HG03442 (cell line): ENCODE data around the gene JAZF1.

Source experiments
- ATAC-seq: cut with Tn5 transposase; IDR thresholded peaks from one replicate; pipeline ENCODE4 v1.9.1; 2021; ENCODE audit warnings: mild to moderate bottlenecking, moderate library complexity; ENCODE audit not compliant: unreplicated experiment

The JAZF1 gene

DNA sequence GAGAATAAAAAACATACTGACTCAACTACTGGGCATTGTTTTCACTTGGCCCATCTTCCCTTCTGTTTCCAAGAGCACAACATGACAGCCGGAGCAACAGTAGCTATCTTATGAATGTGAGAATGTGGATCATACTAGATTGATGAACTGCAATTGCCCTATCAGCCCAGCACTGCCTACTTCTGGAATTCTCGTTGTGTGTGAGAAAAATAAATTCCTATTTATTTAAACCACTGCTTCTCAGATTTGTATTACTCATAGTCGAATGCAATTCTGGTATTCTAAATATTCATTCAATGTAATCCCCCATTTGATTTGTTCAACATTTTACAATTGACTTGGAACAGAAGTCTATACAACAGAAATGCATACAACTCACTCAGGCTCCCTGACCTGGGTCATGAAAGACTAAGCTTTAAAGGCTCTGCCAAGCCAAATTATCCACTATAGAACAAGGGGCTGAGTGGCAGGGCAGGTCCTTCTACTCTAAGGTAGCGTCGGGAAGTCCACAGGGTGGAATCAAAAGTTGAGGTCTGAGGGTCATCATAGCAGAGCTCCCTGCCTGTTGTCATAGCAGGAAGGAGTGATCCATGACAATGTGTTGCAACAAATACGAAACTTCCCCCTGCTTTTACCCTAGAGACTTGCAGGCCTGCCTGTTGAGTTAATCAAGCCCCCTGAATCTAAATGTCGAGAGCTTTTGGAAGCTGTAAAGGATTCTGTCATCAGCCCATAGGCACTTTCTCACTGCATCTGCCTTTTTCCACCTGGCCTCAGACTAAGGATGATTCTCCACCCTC, 12.4 kb upstream of the JAZF1 start:
- ATAC-seq = no peak

DNA sequence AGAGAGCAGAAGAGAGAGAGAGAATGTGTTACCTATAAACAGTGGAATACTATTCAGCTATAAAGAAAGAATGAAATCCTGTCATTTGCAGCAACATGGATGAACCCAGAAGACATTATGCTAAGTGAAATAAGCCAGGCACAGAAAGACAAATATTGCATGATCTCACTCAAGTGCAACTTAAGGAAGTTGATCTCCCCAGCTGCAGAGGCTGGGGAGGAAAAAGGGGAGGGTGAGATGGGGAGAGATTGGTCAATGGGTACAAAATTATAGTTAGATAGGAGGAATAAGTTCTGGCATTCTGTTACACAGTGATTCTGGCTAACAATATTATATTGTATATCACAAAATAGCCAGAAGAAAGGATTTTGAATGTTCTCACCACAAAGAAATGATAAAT, 11.2 kb upstream of the JAZF1 start:
- no peak for ATAC-seq

DNA sequence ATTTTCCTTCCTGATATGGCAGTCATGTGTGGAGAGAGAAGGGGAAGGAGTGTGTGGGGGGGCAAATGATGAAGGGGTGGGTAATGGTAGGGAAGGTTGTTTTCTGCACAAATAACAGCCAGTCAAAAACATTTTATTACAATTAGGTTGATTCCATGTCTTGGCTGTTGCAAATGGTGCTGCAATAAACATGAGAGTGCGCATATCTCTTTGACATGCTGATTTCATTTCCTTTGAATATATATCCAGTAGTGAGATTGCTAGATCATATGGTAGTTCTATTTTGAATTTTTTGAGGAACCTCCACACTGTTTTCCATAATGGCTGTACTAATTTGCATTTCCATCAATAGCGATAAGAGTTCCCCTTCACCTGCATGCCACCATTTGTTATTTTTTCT, 10.6 kb upstream of the JAZF1 start:
- no peak for ATAC-seq

DNA sequence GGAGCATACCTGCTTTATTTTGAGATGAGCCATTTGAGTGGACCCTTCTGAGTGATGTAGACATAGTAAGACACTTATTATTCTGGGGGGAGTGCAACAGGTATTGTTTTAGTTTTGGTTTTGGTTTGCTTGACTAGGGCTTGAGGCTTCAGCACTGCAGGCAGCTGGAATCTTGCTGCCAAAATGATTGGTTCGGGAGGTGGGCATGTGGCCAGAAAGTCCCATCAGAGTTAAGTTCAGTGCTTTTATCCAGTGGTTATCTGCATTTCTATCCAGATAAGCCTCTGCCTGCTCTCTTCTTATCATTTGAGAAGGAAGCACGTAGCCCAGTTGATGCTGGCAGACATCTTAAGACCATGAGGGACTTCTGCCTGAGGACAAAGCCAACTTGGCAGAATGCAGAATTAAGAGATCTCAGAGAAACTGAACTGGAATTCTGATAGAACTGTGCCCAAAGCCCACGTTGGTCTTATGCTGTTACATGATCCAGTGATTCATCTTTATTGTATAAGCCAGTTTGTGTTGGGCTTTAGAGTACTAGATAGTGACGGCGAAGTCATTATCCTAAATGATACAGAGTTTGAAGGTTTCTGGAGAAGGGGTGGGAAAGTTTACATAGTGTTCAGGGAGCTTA, 9.6 kb upstream of the JAZF1 start:
- no peak for ATAC-seq

DNA sequence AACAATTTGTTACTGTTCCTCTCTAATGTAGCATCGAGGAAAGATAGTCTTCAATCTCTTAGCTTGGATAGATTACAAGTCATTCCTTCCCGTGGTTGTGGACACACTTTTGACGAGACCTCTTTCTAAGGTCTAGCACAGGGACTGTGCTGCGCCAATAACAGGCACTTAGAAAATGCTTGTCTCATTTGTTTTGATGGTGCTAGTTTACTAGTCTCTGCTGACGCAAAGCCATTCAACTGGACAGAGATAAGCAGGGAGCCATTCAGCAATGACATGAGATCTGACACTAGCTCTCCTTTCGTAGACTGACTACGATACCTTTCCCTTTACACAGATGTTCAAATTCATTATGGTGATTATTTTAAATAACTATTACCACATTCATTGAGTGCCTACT, 6.4 kb upstream of the JAZF1 start:
- ATAC-seq = no peak

DNA sequence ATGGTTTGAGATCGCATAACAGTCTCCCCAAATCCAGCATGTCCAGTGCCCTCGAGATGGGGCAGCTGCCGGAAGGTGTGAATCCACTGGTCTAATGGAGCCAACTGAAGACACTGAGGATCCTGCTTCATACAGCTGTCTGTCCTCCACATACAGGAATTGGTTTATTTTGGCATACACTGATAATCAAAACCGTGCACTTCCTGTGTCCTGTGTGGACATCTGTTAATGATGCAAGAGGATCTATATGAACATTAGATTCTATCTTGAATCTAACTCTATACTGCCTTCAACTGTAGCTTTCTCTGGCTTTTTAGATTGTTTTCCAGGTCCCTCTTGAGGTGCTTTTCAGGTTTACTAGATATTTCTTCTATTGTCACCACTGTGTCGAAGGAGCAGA, 3.0 kb upstream of the JAZF1 start:
- ATAC-seq = no peak

DNA sequence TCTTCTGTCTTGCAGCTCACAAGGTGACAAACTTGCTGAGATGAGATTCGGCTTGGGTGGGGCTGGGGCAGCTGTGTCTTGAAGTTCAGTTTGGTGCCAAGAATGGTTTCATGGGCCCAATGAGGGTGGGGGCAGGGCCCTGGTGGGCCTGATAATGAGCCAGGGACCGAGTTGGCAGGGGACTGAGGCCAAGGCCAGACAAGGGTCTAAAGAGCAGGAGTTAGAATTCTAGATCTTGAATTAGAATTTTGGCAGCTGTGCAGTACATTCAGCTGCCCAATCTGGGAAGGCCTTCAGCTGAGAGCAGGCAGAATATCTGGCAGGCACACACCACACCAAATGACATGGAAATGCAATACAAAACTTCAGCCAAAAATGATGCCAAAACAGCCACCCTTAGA, 1.5 kb upstream of the JAZF1 start:
- ATAC-seq = no peak

DNA sequence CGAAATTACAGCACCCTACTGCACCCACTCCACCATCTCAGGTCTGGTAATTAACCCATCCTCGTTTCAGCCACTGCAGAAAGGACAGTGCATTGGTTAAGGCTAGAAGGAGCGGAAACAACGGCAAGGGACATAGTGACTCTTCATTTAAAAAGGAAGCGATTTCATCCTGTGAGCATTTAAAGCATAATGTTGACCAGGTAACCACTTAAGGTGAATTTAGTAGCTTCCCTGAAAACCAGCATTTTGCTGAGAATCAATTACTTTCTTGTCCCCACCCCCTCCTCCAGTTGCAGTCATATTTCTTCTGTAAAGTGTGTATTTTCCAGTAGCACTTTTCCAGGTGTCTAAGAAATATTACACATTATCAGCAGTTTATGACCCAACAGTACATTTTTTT, 821 bp upstream of the JAZF1 start:
- no peak for ATAC-seq

DNA sequence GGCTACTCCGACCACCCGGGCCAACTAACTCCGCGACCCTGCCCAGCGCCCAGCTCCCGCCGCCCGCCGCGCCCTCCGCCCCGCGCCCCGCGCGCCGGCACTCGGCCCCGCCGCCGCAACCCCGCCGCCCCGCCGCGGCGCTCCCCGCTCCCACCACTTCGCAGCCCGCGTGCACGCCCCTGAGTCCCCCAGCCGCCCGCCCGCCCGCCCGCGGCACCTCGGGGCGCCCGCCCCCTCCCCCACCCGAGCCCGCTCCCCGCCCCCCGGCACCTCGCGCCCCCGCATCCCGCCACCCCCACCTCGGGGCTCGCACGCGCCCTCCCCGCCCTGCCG, 598 bp downstream of the JAZF1 start:
- ATAC-seq = no peak

DNA sequence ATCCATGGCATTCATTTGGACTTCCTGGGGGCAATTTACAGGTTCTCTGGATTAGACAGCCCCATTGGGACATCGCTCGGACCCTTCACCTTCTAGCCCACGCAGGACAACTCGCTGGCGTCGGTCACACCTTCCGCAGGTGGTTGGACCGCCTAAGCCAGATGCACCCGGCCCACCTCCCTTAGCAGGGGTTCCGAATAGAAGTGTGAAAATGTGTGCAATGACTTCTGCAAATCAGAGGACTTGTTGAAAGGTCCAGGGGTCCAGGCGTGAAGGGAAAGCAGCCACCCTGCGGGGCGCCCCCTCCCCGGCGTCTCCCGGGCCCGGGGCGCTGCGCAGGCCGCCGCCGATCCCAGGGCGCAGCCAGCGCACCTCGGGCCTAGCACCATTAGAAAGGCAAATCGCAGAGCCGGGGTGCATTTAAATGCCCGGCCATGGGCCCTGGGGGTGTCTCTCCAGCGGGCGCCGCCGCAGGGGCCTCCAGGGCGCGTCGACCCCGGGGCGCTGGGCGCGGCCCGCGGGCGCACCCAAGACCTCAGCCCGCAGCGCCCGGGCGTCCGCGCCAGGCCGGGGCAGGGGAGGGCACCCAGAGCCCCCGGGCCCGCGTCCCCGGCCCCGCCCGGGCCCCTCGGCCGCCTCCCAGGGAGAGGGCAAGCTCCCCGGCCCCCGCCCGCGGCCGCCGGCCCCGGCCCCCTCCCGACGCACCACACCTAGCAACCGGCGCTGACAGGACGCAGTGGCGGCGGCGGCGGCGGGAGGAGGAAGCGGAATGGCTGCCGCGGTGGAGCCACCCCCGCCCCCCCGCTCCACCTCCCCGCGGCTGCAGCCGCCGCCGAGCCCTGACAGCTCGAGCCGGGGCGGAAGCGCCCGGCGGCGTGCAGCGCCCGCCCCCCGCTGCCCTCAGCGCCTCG, 1.2 kb downstream of the JAZF1 start:
- peak; percentile 63 for ATAC-seq

DNA sequence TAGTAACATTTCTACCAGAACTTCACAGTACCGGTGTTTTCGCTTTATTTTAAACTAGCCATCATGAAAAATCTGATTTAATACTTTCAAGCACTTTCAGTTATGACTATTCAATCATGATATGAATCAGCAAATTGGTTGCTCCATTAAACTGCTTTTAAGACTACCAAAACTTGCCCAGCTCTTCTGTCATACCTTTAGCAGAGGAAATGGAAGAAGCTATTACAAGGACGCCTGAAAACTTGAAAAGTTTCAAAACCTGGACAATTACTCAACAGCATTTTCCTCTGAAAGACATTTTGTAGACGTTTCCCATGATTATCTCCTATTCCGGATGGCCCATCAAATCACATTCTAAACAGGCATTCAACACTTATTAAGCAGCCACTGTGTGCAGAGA, 2.0 kb downstream of the JAZF1 start:
- ATAC-seq = no peak

DNA sequence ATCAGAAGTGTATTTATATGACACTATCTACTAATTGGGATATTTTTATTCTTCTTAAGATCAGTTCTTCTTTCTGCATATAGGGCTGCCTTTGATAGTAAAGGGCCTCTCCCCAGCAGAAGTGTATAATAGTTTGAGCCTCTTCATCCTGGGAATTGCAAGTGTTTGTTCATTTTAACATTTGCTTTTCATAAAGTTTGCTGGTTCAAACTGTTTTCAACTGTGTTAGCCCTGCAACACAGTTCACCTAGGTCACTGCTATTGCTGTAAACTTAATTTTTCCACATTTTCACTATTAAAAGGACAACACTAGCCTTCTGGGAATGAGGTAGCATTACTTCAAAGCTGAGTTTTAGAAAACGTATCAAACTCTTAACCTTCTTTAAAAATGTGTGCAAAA, 2.8 kb downstream of the JAZF1 start:
- no peak for ATAC-seq

DNA sequence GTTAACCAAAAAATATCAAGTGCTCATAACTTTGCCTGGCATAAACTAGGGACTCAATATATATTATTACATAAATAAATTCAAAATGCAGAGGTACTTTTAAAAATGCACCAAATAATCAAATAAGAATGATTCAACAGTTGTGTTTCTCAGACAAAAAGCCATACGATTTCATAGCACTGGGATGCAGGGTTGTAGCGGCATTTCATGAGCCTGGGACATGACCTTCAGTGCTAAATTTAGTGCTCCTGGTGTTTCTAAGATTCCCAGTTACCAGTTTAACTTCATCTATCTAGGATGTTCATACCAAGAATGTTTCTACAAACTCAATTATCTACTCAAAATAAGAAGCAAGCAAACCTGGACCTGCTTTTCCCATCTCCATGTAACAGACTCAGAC, 4.0 kb downstream of the JAZF1 start:
- no peak for ATAC-seq

DNA sequence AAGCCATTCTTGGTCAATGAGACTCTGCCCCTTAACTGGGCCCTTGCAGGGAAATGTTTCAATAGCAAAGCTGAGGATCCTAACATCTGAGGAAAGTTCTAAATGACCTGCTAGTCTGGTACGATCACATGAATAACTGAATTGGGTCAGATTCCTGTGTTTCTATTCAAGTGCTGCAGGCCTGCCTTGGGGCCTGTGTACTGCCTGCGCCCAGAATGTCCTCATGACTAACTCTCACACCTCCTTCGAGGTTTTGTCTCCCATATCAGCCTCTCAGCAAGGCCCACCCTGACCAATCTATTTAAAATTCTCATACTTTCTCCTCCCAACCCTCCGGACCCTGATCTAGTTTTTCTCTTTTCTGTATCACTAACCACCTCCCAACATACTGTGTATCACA, 4.4 kb downstream of the JAZF1 start:
- no peak for ATAC-seq

DNA sequence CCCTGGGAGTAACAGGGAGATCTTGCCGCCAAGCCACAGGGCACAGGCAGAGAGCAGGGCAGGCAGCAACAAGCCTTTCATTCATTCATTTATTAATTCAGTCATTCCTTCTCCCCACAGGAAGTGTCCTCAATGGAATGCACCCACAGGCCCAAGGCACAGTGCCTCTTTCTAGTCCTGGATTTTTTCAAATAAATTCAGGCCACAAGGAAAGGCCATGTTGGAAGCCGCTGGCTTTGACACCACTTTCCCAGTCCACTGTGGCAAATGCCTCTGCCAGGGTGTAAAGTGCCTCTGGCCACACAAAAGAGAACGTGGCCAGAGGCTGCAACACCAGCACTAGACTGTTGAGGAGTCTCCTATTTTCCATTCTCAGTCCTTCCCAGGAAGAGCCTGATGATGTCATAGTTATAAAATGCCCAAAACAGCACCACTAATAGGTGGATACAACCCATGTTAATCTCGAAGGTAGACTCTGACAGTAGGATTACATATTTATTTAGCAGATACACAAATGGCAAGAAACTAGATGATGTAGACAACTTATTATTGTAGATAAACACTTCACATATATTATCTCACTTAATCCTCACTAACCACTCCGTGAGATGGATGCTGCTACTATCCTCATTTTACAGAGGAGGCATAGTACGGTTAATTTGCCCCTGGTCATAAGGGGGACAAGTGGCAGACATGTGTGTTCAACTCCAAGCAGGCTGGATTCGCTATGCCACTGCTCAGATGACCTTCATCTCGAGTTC, 5.5 kb downstream of the JAZF1 start:
- ATAC-seq = no peak

DNA sequence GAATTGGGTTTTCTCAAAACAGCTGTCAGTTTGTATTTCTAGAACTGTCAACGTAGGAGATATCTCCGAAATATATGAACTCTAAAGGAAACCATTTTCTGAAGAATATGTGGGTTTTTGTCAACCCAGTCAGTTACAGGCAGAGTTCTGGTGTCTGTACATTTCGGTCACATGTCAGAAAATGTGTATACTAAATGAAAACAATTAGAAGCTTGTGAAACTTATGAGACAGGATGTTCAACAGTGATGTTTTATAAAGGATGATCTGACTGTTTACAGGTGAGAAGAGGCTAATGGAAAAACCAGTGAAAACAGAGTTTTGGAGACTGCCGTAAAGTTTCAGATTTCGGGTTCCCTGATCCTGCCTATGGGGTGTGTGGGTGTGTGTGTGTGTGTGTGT, 6.2 kb downstream of the JAZF1 start:
- no peak for ATAC-seq

DNA sequence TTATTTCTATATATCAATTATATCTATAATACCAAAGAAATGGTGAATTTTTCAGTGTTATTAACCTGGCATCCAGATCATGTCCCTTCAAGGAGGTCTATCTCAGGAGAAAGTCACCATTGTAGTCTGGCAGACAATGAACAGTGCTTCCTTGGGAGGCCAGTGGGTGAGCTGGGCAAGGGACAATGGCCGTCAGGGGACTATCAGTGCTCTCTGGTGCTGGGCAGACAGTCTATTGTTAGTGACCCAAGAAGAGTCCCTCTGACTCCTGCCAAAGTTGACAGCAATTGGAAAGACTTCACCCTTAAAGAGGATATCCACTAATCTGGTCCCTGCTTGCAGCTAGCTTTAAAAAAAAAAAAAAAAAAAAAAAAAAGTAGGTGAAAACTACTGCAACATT, 7.1 kb downstream of the JAZF1 start:
- no peak for ATAC-seq

DNA sequence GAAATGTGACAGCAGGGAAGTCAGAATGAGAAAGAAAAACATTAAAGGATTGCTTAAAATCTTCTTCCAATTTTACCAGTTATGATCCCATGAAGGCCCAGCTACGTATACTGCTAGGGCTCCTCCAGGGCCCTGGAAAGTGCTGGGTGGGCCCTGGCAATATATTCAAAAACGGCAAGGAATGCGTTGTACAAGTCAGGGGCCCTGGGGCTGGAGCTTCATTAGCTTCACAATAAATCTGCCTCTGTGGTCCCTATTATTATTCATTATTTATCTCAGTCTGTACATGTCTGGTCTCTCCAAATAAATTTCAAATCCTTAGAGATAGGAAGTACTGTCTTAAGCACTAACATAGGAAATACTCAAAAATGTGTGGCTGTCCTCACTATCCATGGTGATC, 7.6 kb downstream of the JAZF1 start:
- ATAC-seq = no peak

DNA sequence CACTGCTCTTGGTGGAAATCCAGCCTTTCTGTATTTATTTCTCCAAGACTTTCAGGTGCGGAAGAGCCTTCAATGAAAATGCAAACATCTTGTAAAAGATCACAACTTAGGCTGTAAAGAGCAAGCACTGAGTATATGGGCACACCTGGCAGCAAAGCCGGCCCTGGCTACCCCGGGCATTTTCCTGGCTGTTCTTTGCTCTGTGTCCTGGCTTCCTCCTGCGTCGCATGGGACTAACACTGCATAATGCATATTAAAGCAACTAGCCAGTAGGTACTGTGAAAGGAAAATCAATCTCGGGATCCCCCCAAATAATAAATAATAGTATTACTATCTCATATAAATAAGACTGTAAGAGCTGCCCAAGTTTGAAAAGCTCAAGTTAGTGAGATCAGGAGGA, 9.9 kb downstream of the JAZF1 start:
- no peak for ATAC-seq

DNA sequence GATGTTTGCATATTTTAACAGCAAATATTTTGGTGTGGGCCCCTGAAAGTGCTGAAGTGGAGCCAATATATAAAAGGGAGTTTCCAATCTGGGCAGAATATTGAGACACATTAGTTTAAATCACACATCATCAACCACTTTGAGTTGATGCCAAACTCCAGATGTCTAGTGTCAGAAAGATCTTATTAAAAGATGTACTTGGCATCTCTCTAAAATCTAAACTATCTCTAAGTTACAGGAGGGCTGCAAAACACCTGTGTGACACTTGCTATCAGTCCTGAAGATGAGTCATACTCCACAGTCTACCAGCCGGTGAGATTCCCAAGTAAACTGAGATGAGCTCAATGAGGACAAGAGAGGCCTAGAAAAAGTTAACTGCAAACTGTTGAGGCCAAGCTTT, 11.4 kb downstream of the JAZF1 start:
- no peak for ATAC-seq
